WTC11 (cell line): ENCODE measurements around the gene UBE3C. TPM values are rescaled to one million over a fixed set of nuclear protein-coding genes. Genes with fewer than 3 reads are reported as not detected.

Experiments
- ATAC-seq: fragments of 200-7000 bp; cut with Tn5 transposase; 2 replicates; pipeline ENCODE4 v1.10.0; 2021; ENCODE audit warnings: mild to moderate bottlenecking, moderate library complexity
- CTCF ChIA-PET: fragments of 300-600 bp; sonication (Branson Sonifier 250); formaldehyde crosslinking; loops from one replicate; lab custom pipeline; 2021; ENCODE audit warnings: antibody characterized with exemption; lab: Charles Lee
- POLR2A ChIA-PET: fragments of 350-600 bp; sonication (Branson Sonifier 250); formaldehyde crosslinking; loops from one replicate; lab custom pipeline; 2021; ENCODE audit warnings: antibody characterized with exemption; lab: Charles Lee
- DNase-seq: peaks from one replicate; pipeline ENCODE4 v3.0.0; 2021; ENCODE audit warnings: low spot score
- H3K27ac Mint-ChIP-seq: 2 replicates; pipeline ENCODE4 v1.8.0; 2021; ENCODE audit warnings: mixed read lengths
- H3K27me3 Mint-ChIP-seq: 2 replicates; pipeline ENCODE4 v1.8.0; 2021; ENCODE audit warnings: low read depth, mild to moderate bottlenecking, moderate library complexity, mixed read lengths
- H3K36me3 Mint-ChIP-seq: 2 replicates; pipeline ENCODE4 v1.8.0; 2021; ENCODE audit warnings: mixed read lengths
- H3K4me1 Mint-ChIP-seq: 2 replicates; pipeline ENCODE4 v1.8.0; 2022; ENCODE audit warnings: mixed read lengths
- H3K4me3 Mint-ChIP-seq: 2 replicates; pipeline ENCODE4 v1.8.0; 2021; ENCODE audit warnings: mild to moderate bottlenecking, moderate library complexity, mixed read lengths
- H3K9me3 Mint-ChIP-seq: 2 replicates; pipeline ENCODE4 v1.8.0; 2021; ENCODE audit warnings: mixed read lengths
- ARID4B ChIP-seq: sonication (generic); formaldehyde crosslinking; IDR thresholded peaks from 2 replicates; pipeline ENCODE4 v1.8.0; 2023; ENCODE audit warnings: missing genetic modification reagents, mild to moderate bottlenecking, borderline replicate concordance
- ATF3 ChIP-seq: sonication (generic); formaldehyde crosslinking; conservative IDR thresholded peaks from 2 replicates; pipeline ENCODE4 v1.8.1; 2022; ENCODE audit warnings: mild to moderate bottlenecking, missing genetic modification reagents
- CBFB ChIP-seq: sonication (generic); formaldehyde crosslinking; IDR thresholded peaks from 2 replicates; pipeline ENCODE4 v1.8.1; 2022; ENCODE audit warnings: mild to moderate bottlenecking, low read depth, missing genetic modification reagents
- ELF4 ChIP-seq: sonication (generic); formaldehyde crosslinking; IDR thresholded peaks from 2 replicates; pipeline ENCODE4 v1.8.1; 2022; ENCODE audit warnings: low read depth, mild to moderate bottlenecking, moderate library complexity, missing genetic modification reagents
- FOXP4 ChIP-seq: sonication (generic); formaldehyde crosslinking; IDR thresholded peaks from 2 replicates; pipeline ENCODE4 v1.8.0; 2022; ENCODE audit warnings: mild to moderate bottlenecking, missing genetic modification reagents
- HMGXB4 ChIP-seq: sonication (generic); formaldehyde crosslinking; IDR thresholded peaks from 2 replicates; pipeline ENCODE4 v1.8.1; 2023; ENCODE audit warnings: mild to moderate bottlenecking, moderate library complexity, missing genetic modification reagents
- IRF1 ChIP-seq: sonication (generic); formaldehyde crosslinking; IDR thresholded peaks from 2 replicates; pipeline ENCODE4 v1.8.0; 2023; ENCODE audit warnings: missing genetic modification reagents
- JAZF1 ChIP-seq: fragments of 250-450 bp; sonication (Bioruptor Pico); IDR thresholded peaks from 2 replicates; pipeline ENCODE4 v1.9.0; 2021; ENCODE audit warnings: moderate library complexity, mild to moderate bottlenecking, inconsistent platforms
- MAX ChIP-seq: sonication (generic); formaldehyde crosslinking; IDR thresholded peaks from 2 replicates; pipeline ENCODE4 v1.8.0; 2022; ENCODE audit warnings: mild to moderate bottlenecking, missing genetic modification reagents
- SMAD4 ChIP-seq: sonication (generic); formaldehyde crosslinking; IDR thresholded peaks from 2 replicates; pipeline ENCODE4 v1.8.0; 2022; ENCODE audit warnings: mild to moderate bottlenecking, missing genetic modification reagents
- TCF7 ChIP-seq: sonication (generic); formaldehyde crosslinking; IDR thresholded peaks from 2 replicates; pipeline ENCODE4 v1.8.0; 2022; ENCODE audit warnings: mild to moderate bottlenecking, low read depth, missing genetic modification reagents, moderate library complexity
- TEAD4 ChIP-seq: sonication (generic); formaldehyde crosslinking; IDR thresholded peaks from 2 replicates; pipeline ENCODE4 v1.8.0; 2022; ENCODE audit warnings: mild to moderate bottlenecking, missing genetic modification reagents
- TP53 ChIP-seq: sonication (generic); formaldehyde crosslinking; IDR thresholded peaks from 2 replicates; pipeline ENCODE4 v1.8.1; 2023; ENCODE audit warnings: mild to moderate bottlenecking, missing genetic modification reagents
- ZBTB43 ChIP-seq: sonication (generic); formaldehyde crosslinking; IDR thresholded peaks from 2 replicates; pipeline ENCODE4 v1.8.1; 2023; ENCODE audit warnings: mild to moderate bottlenecking, missing genetic modification reagents
- ZNF138 ChIP-seq: sonication (generic); formaldehyde crosslinking; conservative IDR thresholded peaks from 2 replicates; pipeline ENCODE4 v1.8.1; 2022; ENCODE audit warnings: mild to moderate bottlenecking, moderate library complexity, missing genetic modification reagents
- ZNF232 ChIP-seq: sonication (generic); formaldehyde crosslinking; IDR thresholded peaks from 2 replicates; pipeline ENCODE4 v1.8.0; 2022; ENCODE audit warnings: mild to moderate bottlenecking, missing genetic modification reagents
- ZNF263 ChIP-seq: sonication (generic); formaldehyde crosslinking; IDR thresholded peaks from 2 replicates; pipeline ENCODE4 v1.8.1; 2022; ENCODE audit warnings: low read depth, mild to moderate bottlenecking, moderate library complexity, missing genetic modification reagents
- ZNF423 ChIP-seq: fragments of 250-450 bp; sonication (Bioruptor Pico); IDR thresholded peaks from 2 replicates; pipeline ENCODE4 v2.1.2; 2022; ENCODE audit warnings: mild to moderate bottlenecking, moderate library complexity
- ZNF671 ChIP-seq: fragments of 250-450 bp; sonication (Bioruptor Pico); IDR thresholded peaks from 2 replicates; pipeline ENCODE4 v1.8.0; 2021; ENCODE audit warnings: mild to moderate bottlenecking
- ZSCAN18 ChIP-seq: fragments of 250-450 bp; sonication (Bioruptor Pico); IDR thresholded peaks from 2 replicates; pipeline ENCODE4 v2.1.2; 2022; ENCODE audit warnings: mild to moderate bottlenecking, moderate library complexity
- total RNA-seq: library from RNA; stranded (reverse); gene quantifications from 3 replicates; pipeline ENCODE4 v1.2.3, GENCODE V29; 2021

Gene UBE3C
- total RNA-seq, 1 experiment from 2014 or later = 59.7 TPM

GRCh38 chr7:157210682-157211081, 72.0 kb downstream of the UBE3C start:
- no peak overlapping the region for H3K4me3 Mint-ChIP-seq
- H3K27ac Mint-ChIP-seq = no peak overlapping the region
- H3K36me3 Mint-ChIP-seq = peaks cover 40% of the 10 kb centered on the region
- H3K9me3 Mint-ChIP-seq = no peaks in the 10 kb centered on the region
- ATAC-seq (no peak), DNase-seq (no peak)
- no peaks in the 10 kb centered on the region for H3K4me1 Mint-ChIP-seq
- no peaks in the 10 kb centered on the region for H3K27me3 Mint-ChIP-seq
- TF ChIP-seq TCF7 (CRISPR knock-in tag) (no peak), ARID4B (no peak), ELF4 (CRISPR knock-in tag) (no peak), JAZF1 (CRISPR knock-in tag) (no peak), ZSCAN18 (CRISPR knock-in tag) (no peak)
- ChIA-PET POLR2A (no interaction called here), CTCF (interaction anchor here (0.5 kb wide), 1 partner anchor 237 kb away, joined by 4 read pairs; no protein-coding TSS in a partner anchor)

GRCh38 chr7:157211690-157212089, 73.0 kb downstream of the UBE3C start:
- Mint-ChIP-seq H3K27me3 (no peaks in the 10 kb centered on the region), H3K36me3 (peaks cover 41% of the 10 kb centered on the region), H3K27ac (no peak overlapping the region), H3K4me1 (no peaks in the 10 kb centered on the region), H3K9me3 (no peaks in the 10 kb centered on the region), H3K4me3 (no peak overlapping the region)
- ChIA-PET CTCF (interaction anchor here (1.1 kb wide), 1 partner anchor 26 kb away, joined by 3 read pairs; no protein-coding TSS in a partner anchor), POLR2A (no interaction called here)
- no peak for ATAC-seq
- TF ChIP-seq ATF3 (no peak), ELF4 (CRISPR knock-in tag) (no peak)
- DNase-seq = no peak

- Mint-ChIP-seq H3K4me1 (no peaks in the 10 kb centered on the region), H3K9me3 (no peaks in the 10 kb centered on the region), H3K36me3 (peaks cover 39% of the 10 kb centered on the region), H3K27ac (peak overlapping the region; percentile 80), H3K4me3 (no peak overlapping the region), H3K27me3 (no peaks in the 10 kb centered on the region)
- no peak for ATAC-seq
- DNase-seq = no peak
- ChIA-PET CTCF (no interaction called here), POLR2A (no interaction called here)
- TF ChIP-seq IRF1 (CRISPR knock-in tag) (no peak), MAX (CRISPR knock-in tag) (no peak), ZNF138 (CRISPR knock-in tag) (no peak), ZNF232 (no peak), ZNF671 (CRISPR knock-in tag) (no peak), CBFB (CRISPR knock-in tag) (no peak), TEAD4 (CRISPR knock-in tag) (no peak), TP53 (CRISPR knock-in tag) (no peak), HMGXB4 (no peak), JAZF1 (CRISPR knock-in tag) (no peak), SMAD4 (CRISPR knock-in tag) (no peak), FOXP4 (CRISPR knock-in tag) (no peak), ZNF423 (no peak), ZNF263 (CRISPR knock-in tag) (no peak), ZBTB43 (CRISPR knock-in tag) (no peak)
Observed at GRCh38 chr7:157219154-157219553, 80.4 kb downstream of the UBE3C start.
